ENCODE measurements around the gene KRT14. TPM values are rescaled to one million over a fixed set of nuclear protein-coding genes. Genes with fewer than 3 reads are reported as not detected.
A peak's percentile ranks its signal among the peaks of the same experiment; 100 is the strongest.

KRT14 gene
- total and polyA plus RNA-seq, 10 donors, result 0.06 to 0.79 (median 0.17) TPM; not detected in 6

DNA sequence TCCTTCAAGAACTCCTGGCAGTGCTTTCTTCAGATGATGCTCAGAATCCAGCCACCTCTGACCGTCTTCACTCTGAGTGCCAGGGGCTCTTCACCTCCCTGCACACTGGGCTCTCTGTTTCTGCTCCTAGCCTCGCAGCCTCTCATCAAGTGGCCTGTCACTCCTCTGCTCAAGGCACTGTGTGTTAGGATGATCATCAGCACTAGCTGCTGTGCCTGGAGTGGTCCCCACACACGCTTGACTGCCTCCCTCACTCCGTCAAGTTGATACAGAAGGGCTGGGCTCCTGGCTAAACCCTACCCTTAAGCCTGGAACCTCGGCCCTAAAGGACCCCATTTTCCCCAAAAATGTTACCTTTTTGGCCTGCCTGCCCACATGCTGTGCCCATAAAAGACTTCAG, 30.4 kb downstream of the KRT14 start:
- intact Hi-C loops (cut with DNase I; ENCODE audit: low total_unique reads), result no loop called here
- no peak for DNase-seq
- H3K27ac ChIP-seq, result peak overlapping the region in 3 of 8 donors; percentile 44 to 52 (median 44)
- no peak for TF ChIP-seq POLR2A (IDR thresholded peaks at IDR 0.05)
- TF ChIP-seq, protein P1, sequence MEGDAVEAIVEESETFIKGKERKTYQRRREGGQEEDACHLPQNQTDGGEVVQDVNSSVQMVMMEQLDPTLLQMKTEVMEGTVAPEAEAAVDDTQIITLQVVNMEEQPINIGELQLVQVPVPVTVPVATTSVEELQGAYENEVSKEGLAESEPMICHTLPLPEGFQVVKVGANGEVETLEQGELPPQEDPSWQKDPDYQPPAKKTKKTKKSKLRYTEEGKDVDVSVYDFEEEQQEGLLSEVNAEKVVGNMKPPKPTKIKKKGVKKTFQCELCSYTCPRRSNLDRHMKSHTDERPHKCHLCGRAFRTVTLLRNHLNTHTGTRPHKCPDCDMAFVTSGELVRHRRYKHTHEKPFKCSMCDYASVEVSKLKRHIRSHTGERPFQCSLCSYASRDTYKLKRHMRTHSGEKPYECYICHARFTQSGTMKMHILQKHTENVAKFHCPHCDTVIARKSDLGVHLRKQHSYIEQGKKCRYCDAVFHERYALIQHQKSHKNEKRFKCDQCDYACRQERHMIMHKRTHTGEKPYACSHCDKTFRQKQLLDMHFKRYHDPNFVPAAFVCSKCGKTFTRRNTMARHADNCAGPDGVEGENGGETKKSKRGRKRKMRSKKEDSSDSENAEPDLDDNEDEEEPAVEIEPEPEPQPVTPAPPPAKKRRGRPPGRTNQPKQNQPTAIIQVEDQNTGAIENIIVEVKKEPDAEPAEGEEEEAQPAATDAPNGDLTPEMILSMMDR (IDR thresholded peaks at IDR 0.05 in 8 of 11, conservative IDR thresholded peaks at IDR 0.05 in 3 of 11), result no peak
- TF ChIP-seq POLR2AphosphoS5 (IDR thresholded peaks at IDR 0.05), result no peak
- H3K9me3 ChIP-seq, result no peaks in the 10 kb centered on the region
- peaks cover 0 to 45% (median 0%) of the 10 kb centered on the region in 7 donors for H3K27me3 ChIP-seq (replicated peaks in 1 of 7)
- H3K36me3 ChIP-seq, result no peaks in the 10 kb centered on the region
- 59 to 68% (median 62%) methylated on average over 5 of the region's 5 CpGs for WGBS, 5 donors
- peaks cover 0 to 11% (median 3%) of the 10 kb centered on the region in 6 donors for H3K4me1 ChIP-seq
- no peak overlapping the region for H3K4me3 ChIP-seq

DNA sequence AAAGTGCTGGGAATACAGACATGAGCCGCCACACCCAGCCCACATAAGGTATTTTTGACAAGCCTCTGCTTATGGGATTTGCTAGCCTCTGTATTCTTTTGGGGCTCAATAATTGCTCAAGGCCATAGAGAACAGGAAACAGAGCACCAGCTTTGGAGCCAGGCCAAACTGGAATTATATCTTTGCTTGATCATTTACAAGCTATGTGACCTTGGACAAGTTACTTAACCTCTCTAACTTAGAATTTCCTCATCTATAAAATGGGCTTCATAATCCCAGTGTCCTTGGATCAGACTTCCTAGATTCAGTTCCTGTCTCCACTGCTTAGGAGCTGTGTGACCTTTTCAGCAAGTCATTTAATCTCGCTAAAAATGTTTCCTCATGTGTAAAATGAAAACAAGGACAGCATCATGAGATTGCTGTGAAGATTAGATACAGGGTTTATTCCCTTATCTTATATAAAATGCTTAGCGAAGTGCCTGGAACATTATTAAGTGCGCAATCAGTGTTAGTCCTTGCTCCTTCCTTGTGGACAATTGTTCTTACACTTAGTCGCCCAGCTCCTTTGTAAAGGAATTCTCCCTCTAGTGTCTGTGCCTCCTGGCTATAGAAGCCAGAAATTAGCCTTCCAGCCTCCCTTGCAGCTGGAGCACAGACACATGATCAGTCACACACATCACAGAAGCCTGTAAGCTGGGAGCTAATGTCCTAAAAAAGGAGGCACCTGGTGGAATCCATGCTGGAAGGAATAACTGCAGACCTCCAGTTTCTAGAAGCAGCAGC, 31.4 kb downstream of the KRT14 start:
- Histone ChIP-seq H3K36me3 (no peaks in the 10 kb centered on the region), H3K4me3 (no peak overlapping the region), H3K27me3 (replicated peaks in 1 of 7) (peaks cover 0 to 36% (median 0%) of the 10 kb centered on the region in 7 donors), H3K4me1 (peaks cover 0 to 11% (median 3%) of the 10 kb centered on the region in 6 donors), H3K9me3 (no peaks in the 10 kb centered on the region), H3K27ac (peak overlapping the region in 4 of 8 donors; percentile 41 to 52 (median 44))
- DNase-seq, result no peak
- TF ChIP-seq, protein P1 (IDR thresholded peaks at IDR 0.05 in 8 of 11, conservative IDR thresholded peaks at IDR 0.05 in 3 of 11), result no peak
- TF ChIP-seq POLR2A (IDR thresholded peaks at IDR 0.05) (no peak), POLR2AphosphoS5 (IDR thresholded peaks at IDR 0.05) (no peak)
- WGBS, 5 donors, result 57 to 79% (median 68%) methylated on average over 5 of the region's 5 CpGs
- intact Hi-C loops (cut with DNase I; ENCODE audit: low total_unique reads), result no loop called here

DNA sequence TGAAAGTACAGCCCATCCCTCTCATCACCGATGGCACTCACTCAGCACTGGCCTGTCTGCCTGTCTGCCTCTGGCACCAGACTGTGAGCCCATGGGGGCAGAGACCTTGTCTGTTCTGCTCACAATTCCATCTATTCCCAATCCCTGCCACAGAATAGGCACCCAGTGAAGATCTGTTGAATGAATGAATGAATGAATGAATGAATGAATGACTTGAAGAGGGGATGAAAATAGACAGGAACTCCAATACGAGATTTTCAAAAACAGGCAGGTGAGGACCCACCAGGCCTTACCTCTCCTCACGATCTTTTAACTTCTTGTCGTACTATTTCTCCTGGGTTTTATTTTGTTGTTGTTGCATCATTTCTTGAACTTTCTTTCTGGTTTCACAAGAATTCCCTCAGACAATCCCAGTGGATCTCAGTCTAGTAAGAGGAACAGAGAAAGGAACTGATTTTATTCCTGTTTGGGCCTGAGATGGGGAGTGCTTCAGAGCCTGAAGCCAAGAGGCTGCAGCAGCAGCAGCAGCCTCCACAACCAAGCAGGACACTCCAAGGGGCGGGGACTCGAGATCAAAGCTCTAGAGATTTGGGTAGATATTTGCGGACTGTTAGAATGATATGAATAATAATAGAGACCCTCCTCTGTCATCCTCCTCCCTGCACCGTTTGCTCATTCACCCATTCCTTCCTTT, 32.6 kb downstream of the KRT14 start:
- Histone ChIP-seq H3K4me1 (peaks cover under 1 to 18% (median 9%) of the 10 kb centered on the region in 6 donors), H3K27me3 (replicated peaks in 1 of 7) (peaks cover 0 to 27% (median 0%) of the 10 kb centered on the region in 7 donors), H3K27ac (peak overlapping the region in 3 of 8 donors; percentile 36 to 44 (median 44)), H3K36me3 (no peaks in the 10 kb centered on the region), H3K9me3 (no peaks in the 10 kb centered on the region), H3K4me3 (no peak overlapping the region)
- 75 to 78% (median 75%) methylated on average over 8 of the region's 8 CpGs for WGBS, 5 donors
- intact Hi-C loops (cut with DNase I; ENCODE audit: low total_unique reads), result loop anchor here (5.0 kb wide), 1 partner anchor 108 kb away; no protein-coding TSS in a partner anchor
- no peak for DNase-seq
- TF ChIP-seq, protein P1 (IDR thresholded peaks at IDR 0.05 in 8 of 11, conservative IDR thresholded peaks at IDR 0.05 in 3 of 11), result no peak

DNA sequence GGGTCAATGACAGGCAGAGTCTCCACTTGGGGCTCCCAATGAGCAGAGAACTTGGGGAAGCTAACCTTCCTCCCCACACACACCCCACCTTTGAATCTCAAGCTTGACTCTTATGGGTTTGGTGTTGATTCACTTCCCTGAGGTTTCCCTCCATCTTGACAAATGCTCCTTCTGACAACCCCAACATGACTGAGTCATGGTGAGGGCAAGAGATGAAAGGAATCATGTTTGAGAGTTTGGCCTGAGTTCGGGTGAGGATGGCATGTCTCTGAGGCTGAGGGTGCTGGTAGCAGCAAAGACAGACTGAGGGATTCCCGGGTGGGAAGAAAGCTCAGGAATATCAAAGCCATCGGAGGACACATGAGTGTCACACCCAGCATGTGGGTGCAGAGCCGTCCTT, 33.5 kb downstream of the KRT14 start:
- H3K27me3 ChIP-seq (replicated peaks in 1 of 7), result peaks cover 0 to 29% (median 0%) of the 10 kb centered on the region in 7 donors
- intact Hi-C loops (cut with DNase I; ENCODE audit: low total_unique reads), result loop anchor here (5.0 kb wide), 1 partner anchor 109 kb away; no protein-coding TSS in a partner anchor
- no peak overlapping the region for H3K27ac ChIP-seq
- no peak overlapping the region for H3K4me3 ChIP-seq
- H3K36me3 ChIP-seq, result no peaks in the 10 kb centered on the region
- DNase-seq, result no peak
- no peaks in the 10 kb centered on the region for H3K9me3 ChIP-seq
- WGBS, 5 donors, result 64 to 88% (median 86%) methylated on average over 4 of the region's 4 CpGs
- H3K4me1 ChIP-seq, result peaks cover 11 to 27% (median 19%) of the 10 kb centered on the region in 6 donors
- TF ChIP-seq, protein P1 (IDR thresholded peaks at IDR 0.05 in 8 of 11, conservative IDR thresholded peaks at IDR 0.05 in 3 of 11), result no peak
- no peak for TF ChIP-seq POLR2A (IDR thresholded peaks at IDR 0.05)
- no peak for TF ChIP-seq POLR2AphosphoS5 (IDR thresholded peaks at IDR 0.05)

Data from spleen (tissue), 11 donors.